Right forelimb (tissue), 1 donor: Measurements from ENCODE around the gene ACTN4.

Experiments
- DNase-seq: peaks from one replicate; pipeline ENCODE4 v3.0.0-alpha.2; 2018

Gene ACTN4

DNA sequence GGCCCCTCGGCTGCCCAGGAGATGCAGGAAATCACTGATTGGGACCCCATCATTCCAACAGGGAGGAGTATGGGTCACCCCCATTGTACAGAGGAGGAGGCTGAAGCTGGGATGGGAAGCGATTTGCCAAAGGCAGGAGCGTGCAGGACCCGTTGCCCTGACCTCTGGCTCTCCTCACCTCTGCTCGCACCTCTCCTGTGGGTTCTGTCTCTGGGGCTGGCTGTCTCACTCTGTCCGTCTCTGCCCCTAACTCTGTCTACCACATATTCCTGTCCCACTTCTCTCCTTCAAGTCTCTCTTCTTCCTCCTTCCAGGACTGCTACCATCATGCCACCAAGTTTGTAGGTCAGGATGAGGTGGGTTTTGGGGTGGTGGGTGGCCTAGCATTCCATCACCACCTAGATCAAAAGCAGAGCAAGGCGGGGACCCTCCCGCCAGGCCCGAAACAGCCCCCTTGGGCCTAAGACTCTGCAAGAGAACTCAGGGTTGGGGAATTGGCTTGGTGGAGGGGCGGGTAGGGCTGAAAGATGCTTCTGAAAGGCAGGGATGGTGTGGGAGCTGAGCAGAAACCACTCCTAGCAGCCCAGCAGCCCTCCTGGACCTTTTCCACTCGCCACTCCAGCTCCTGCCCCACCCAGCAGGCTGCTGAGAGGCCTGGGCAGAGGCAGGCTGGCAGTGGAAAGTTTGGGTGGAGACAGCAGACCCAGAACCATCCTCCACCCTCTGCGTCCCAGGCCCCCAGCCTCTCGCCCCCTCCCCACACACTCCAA is 126.9 kb downstream of the ACTN4 start:
- no peak for DNase-seq

- DNase-seq = no peak
Observed at GRCh38 chr19:38778733-38779132, 131.3 kb downstream of the ACTN4 start.

GRCh38 chr19:38780443-38780842 is 133.0 kb downstream of the ACTN4 start:
- no peak for DNase-seq

DNA sequence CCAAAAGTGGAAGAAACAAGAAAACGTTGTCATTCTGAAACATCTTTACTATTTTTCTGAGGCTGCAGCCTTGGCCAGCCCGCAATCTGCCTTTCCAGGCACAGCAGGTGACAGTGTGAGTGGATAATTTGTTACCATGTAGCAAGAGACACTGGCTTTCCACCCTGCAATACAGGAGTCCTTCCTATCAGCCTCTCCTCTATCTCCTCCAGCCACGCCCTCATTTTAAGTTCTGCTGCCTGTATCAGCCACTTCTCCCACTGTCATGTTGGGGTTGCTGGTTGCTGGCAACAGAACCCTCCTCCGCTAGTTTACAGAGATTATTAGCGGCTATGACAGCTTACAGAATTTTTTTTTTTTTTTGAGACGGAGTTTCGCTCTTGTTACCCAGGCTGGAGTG is 133.6 kb downstream of the ACTN4 start:
- DNase-seq = no peak
